Effector memory CD8-positive, alpha-beta T cell (primary cell): Measurements from ENCODE around the gene CRYGN.

Experiments
- ATAC-seq: fragments of 150-1000 bp; cut with Tn5 transposase; replicated peaks from 2 replicates; pipeline ENCODE4 v1.10.0; 2021; ENCODE audit warnings: mild to moderate bottlenecking, moderate library complexity
- DNase-seq, 3 experiments: peaks; one replicate each; pipeline ENCODE4 v3.0.0; 2021
- H3K27ac Mint-ChIP-seq, 2 donors: one replicate each; pipeline ENCODE4 v1.8.0; 2022; ENCODE audit warnings: mild to moderate bottlenecking in 2 of 2, mixed read lengths in 2 of 2, moderate library complexity in 2 of 2
- H3K27me3 Mint-ChIP-seq, 2 donors: one replicate each; pipeline ENCODE4 v1.8.0; 2022; ENCODE audit warnings: mixed read lengths in 2 of 2
- H3K36me3 Mint-ChIP-seq: one replicate; pipeline ENCODE4 v1.8.0; 2022; ENCODE audit warnings: mild to moderate bottlenecking, moderate library complexity, mixed read lengths; ENCODE audit not compliant: insufficient read depth
- H3K4me1 Mint-ChIP-seq, 2 donors: one replicate each; pipeline ENCODE4 v1.8.0; 2022; ENCODE audit warnings: low read depth in 2 of 2, mixed read lengths in 2 of 2
- H3K4me3 Mint-ChIP-seq, 2 donors: one replicate each; pipeline ENCODE4 v1.8.0; 2022; ENCODE audit warnings: mild to moderate bottlenecking in 2 of 2, mixed read lengths in 2 of 2, moderate library complexity in 2 of 2
- H3K9me3 Mint-ChIP-seq, 2 donors: one replicate each; pipeline ENCODE4 v1.8.0; 2022; ENCODE audit warnings: mixed read lengths in 2 of 2

The CRYGN gene

GRCh38 chr7:151442776-151443496, 3.0 kb upstream of the CRYGN start:
- Mint-ChIP-seq H3K27ac (no peak overlapping the region), H3K9me3 (no peaks in the 10 kb centered on the region), H3K27me3 (peaks cover 0 to 6% of the 10 kb centered on the region in 2 donors), H3K36me3 (peaks cover under 1% of the 10 kb centered on the region), H3K4me3 (no peak overlapping the region), H3K4me1 (peaks cover 10 to 16% of the 10 kb centered on the region in 2 donors)
- DNase-seq (no peak), ATAC-seq (no peak)

- Mint-ChIP-seq H3K4me1 (peaks cover 10 to 16% of the 10 kb centered on the region in 2 donors), H3K9me3 (no peaks in the 10 kb centered on the region), H3K36me3 (no peaks in the 10 kb centered on the region), H3K27me3 (peaks cover 0 to 6% of the 10 kb centered on the region in 2 donors), H3K27ac (peak overlapping the region; percentile 17 to 41), H3K4me3 (peak overlapping the region; percentile 61 to 65)
- no peak for ATAC-seq
- DNase-seq = no peak
Measured at GRCh38 chr7:151440799-151441445, 981 bp upstream of the CRYGN start.

- H3K4me1 Mint-ChIP-seq = peaks cover 10 to 16% of the 10 kb centered on the region in 2 donors
- no peak overlapping the region for H3K27ac Mint-ChIP-seq
- no peaks in the 10 kb centered on the region for H3K36me3 Mint-ChIP-seq
- H3K4me3 Mint-ChIP-seq = peak overlapping the region in 1 of 2 donors; percentile 65
- no peak for DNase-seq
- ATAC-seq = no peak
- peaks cover 0 to 6% of the 10 kb centered on the region in 2 donors for H3K27me3 Mint-ChIP-seq
- H3K9me3 Mint-ChIP-seq = no peaks in the 10 kb centered on the region
Measured at GRCh38 chr7:151438864-151439601, 908 bp downstream of the CRYGN start.

GRCh38 chr7:151437866-151438516, 1.9 kb downstream of the CRYGN start:
- no peak overlapping the region for H3K4me3 Mint-ChIP-seq
- DNase-seq = no peak
- H3K4me1 Mint-ChIP-seq = peaks cover 17 to 19% of the 10 kb centered on the region in 2 donors
- H3K27ac Mint-ChIP-seq = no peak overlapping the region
- peaks cover 4% of the 10 kb centered on the region for H3K36me3 Mint-ChIP-seq
- no peak for ATAC-seq
- no peaks in the 10 kb centered on the region for H3K9me3 Mint-ChIP-seq
- H3K27me3 Mint-ChIP-seq = peaks cover 0 to 6% of the 10 kb centered on the region in 2 donors

DNA sequence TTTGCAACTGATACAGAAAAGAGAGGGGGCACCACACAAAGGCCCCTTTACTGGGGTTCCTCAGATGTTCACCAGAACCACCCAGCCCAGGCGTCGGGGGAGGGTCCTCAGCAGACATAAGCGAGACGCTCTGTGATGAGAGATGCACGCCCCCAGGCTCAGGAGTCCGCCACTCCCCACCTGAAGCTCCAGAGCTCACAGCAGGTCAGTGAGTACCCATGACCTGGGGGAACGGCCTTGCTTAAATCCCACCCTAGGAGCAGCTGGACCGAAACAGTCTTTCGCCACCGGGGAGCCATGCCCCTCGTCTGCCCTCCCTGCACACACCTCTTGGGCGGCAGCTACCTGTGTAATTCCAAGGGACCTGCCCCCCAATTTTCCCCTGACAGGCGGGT, 2.8 kb downstream of the CRYGN start:
- H3K27ac Mint-ChIP-seq = no peak overlapping the region
- peaks cover 0 to 6% of the 10 kb centered on the region in 2 donors for H3K27me3 Mint-ChIP-seq
- ATAC-seq (no peak), DNase-seq (no peak)
- H3K9me3 Mint-ChIP-seq = no peaks in the 10 kb centered on the region
- H3K36me3 Mint-ChIP-seq = peaks cover 7% of the 10 kb centered on the region
- H3K4me3 Mint-ChIP-seq = no peak overlapping the region
- peaks cover 21 to 24% of the 10 kb centered on the region in 2 donors for H3K4me1 Mint-ChIP-seq

- H3K27me3 Mint-ChIP-seq = peaks cover 0 to 6% of the 10 kb centered on the region in 2 donors
Measured at GRCh38 chr7:151436446-151437158, 3.3 kb downstream of the CRYGN start.

GRCh38 chr7:151435971-151436370, 4.0 kb downstream of the CRYGN start:
- Mint-ChIP-seq H3K9me3 (no peaks in the 10 kb centered on the region), H3K27me3 (peaks cover 0 to 6% of the 10 kb centered on the region in 2 donors), H3K4me3 (no peak overlapping the region), H3K4me1 (peaks cover 17 to 20% of the 10 kb centered on the region in 2 donors), H3K27ac (no peak overlapping the region), H3K36me3 (peaks cover 7% of the 10 kb centered on the region)
- DNase-seq (no peak), ATAC-seq (no peak)

More at GRCh38 chr7:151436446-151437158, 3.3 kb downstream of the CRYGN start:
- DNase-seq = no peak
- peaks cover 7% of the 10 kb centered on the region for H3K36me3 Mint-ChIP-seq
- no peak overlapping the region for H3K27ac Mint-ChIP-seq
- no peaks in the 10 kb centered on the region for H3K9me3 Mint-ChIP-seq
- no peak overlapping the region for H3K4me3 Mint-ChIP-seq
- no peak for ATAC-seq
- H3K4me1 Mint-ChIP-seq = peaks cover 21 to 22% of the 10 kb centered on the region in 2 donors

GRCh38 chr7:151435103-151435916, 4.6 kb downstream of the CRYGN start:
- no peak for ATAC-seq
- no peak overlapping the region for H3K4me3 Mint-ChIP-seq
- H3K27me3 Mint-ChIP-seq = peaks cover 0 to 2% of the 10 kb centered on the region in 2 donors
- DNase-seq = no peak
- H3K36me3 Mint-ChIP-seq = peaks cover 7% of the 10 kb centered on the region
- no peaks in the 10 kb centered on the region for H3K9me3 Mint-ChIP-seq
- no peak overlapping the region for H3K27ac Mint-ChIP-seq
- H3K4me1 Mint-ChIP-seq = peaks cover 12 to 19% of the 10 kb centered on the region in 2 donors

GRCh38 chr7:151434549-151434948, 5.4 kb downstream of the CRYGN start:
- Mint-ChIP-seq H3K9me3 (no peaks in the 10 kb centered on the region), H3K4me1 (peaks cover 17 to 24% of the 10 kb centered on the region in 2 donors), H3K27ac (peak overlapping the region in 1 of 2 donors; percentile 82), H3K4me3 (no peak overlapping the region), H3K27me3 (no peaks in the 10 kb centered on the region), H3K36me3 (peaks cover 7% of the 10 kb centered on the region)
- DNase-seq (no peak), ATAC-seq (no peak)

DNA sequence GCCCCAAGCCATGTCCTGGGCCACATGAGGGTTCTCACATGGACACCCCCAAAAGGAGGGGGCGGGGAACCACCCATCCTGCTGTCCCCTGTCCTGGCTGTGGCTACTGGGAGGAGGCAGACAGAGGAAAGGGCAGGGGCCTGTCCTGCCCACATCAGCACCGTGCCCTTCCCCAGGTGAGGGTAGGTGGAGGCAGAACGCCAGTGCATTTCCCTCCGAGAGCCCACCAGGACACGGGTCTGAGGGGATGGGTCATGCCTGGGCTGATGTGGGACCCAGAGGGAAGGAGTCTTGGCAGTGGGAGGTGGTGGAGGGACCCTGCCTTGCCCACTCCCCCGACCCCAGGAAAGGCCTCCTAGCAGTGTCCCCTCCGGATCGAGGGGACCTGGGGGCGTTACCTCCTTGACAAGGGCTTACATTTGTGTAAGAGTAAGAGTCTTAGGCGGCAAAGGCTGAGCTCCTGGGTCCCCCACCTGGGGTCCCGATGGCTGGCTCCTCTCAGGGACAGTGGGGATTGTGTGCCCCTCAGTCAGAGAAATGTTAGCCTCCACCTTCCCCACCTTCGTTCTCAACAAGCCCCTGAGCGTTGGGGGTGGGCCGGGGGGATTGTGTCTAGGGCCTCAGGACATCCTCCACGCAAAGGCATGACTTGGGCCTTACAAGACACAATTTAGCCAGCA, 6.1 kb downstream of the CRYGN start:
- ATAC-seq = no peak
- no peaks in the 10 kb centered on the region for H3K27me3 Mint-ChIP-seq
- peak overlapping the region in 1 of 2 donors; percentile 82 for H3K27ac Mint-ChIP-seq
- H3K36me3 Mint-ChIP-seq = peaks cover 7% of the 10 kb centered on the region
- no peak for DNase-seq
- no peak overlapping the region for H3K4me3 Mint-ChIP-seq
- H3K9me3 Mint-ChIP-seq = no peaks in the 10 kb centered on the region
- H3K4me1 Mint-ChIP-seq = peaks cover 20 to 30% of the 10 kb centered on the region in 2 donors

DNA sequence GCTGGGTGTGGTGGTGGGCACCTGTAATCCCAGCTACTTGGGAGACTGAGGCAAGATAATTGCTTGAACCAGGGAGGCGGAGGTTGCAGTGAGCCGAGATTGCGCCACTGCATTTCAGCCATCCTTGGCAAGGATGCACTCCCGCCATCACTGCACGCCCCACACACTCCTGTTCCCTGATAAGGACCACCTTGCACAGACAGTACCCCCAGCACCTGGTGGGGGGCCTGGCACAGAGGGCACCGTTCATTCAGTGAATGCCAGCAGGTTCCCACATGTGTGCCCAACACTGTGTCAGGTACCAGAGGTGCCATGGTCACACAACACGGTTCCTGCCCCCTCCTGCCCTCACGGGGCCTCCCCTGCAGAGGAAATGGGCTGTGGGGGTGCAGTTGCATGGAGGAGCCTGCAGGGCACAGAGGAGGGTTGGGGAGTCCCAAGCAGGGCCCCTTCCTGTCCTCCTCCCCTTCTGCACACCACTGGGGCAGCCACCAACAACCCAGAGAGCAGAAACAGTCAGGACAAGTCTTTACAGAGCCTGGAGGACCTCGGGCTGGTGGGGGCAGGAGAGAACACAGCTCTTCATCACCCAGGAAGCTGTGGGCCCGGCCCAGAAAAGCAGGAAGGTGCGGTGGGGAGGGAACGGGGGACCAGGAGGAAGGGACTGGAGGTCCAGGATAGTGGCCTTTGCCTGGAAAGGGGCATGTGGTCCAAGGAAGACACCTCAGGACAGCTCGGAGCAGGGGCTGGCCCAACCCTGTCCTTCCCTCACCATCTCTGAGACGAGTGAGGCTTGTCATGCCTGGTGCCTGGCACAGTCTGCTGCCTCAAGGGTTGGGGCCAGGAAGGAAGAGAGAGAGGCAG, 7.1 kb downstream of the CRYGN start:
- Mint-ChIP-seq H3K36me3 (peaks cover 7% of the 10 kb centered on the region), H3K27ac (peak overlapping the region; percentile 54 to 82), H3K4me1 (peaks cover 25 to 39% of the 10 kb centered on the region in 2 donors), H3K27me3 (no peaks in the 10 kb centered on the region), H3K9me3 (no peaks in the 10 kb centered on the region), H3K4me3 (peak overlapping the region; percentile 44 to 68)
- ATAC-seq (peak; percentile 69), DNase-seq (peak; percentile 50 to 52 (median 50))
